Hematopoietic multipotent progenitor cell treated with erythropoietin and hydrocortisone succinate and interleukin-3 and kit ligand, for 4 days (in vitro differentiated cells): ENCODE results near the gene MEMO1.
"Not testable (repeated sequence)": the region's sequence is repeated elsewhere in the genome, so short reads cannot be mapped to it uniquely, and the experiment has no call there.

Source experiments
- DNase-seq: peaks from one replicate; pipeline ENCODE4 v3.0.0-alpha.2; 2015

MEMO1 gene

DNA sequence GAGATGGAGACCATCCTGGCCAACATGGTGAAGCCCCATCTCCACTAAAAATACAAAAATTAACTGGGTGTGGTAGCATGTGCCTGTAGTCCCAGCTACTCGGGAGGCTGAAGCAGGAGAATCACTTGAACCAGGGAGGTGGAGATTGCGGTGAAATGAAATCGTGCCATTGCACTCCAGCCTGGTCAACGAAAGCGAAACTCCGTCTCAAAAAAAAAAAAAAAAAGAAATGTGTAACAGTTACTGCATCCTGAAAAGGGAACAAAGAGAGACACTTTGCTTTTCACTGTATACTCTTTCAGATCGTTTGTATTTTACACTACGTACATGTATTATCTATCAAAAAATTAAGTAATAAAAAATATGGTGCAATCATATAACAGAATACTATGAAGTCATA is 53.9 kb downstream of the MEMO1 start:
- not testable (repeated sequence) for DNase-seq

DNA sequence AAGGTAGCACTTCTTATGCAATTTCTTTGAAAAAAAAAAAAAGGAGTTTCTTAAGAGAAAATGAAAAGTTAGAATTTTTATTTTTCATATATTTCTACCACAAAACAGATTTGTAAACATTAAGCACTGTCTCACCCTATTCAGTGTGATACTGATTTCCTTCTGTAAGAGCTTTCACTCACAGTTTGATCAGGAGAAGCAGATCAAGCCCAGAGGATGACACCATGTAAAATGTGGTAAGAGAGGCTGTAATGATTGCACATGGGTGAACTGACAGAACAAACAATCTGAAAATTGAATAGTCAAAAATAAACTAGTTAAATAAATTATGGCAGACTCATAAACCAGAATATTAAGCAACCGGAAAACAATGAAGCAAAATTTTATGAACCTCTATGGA is 54.5 kb downstream of the MEMO1 start:
- no peak for DNase-seq

DNA sequence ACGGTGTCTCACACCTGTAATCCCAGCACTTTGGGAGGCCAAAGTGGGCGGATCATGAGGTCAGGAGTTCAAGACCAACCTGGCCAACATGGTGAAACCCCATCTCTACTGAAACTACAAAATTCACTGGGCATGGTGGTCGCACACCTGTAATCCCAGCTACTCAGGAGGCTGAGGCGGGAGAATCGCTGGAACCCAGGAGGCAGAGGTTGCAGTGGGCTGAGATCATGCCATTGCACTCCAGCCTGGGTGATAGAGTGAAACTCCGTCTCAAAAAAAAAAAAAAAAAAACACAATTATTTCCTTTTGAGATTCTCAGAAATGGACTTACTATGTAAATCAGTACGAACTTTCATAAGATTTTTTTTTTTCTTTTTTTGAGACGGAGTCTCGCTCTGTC is 57.7 kb downstream of the MEMO1 start:
- not testable (repeated sequence) for DNase-seq

DNA sequence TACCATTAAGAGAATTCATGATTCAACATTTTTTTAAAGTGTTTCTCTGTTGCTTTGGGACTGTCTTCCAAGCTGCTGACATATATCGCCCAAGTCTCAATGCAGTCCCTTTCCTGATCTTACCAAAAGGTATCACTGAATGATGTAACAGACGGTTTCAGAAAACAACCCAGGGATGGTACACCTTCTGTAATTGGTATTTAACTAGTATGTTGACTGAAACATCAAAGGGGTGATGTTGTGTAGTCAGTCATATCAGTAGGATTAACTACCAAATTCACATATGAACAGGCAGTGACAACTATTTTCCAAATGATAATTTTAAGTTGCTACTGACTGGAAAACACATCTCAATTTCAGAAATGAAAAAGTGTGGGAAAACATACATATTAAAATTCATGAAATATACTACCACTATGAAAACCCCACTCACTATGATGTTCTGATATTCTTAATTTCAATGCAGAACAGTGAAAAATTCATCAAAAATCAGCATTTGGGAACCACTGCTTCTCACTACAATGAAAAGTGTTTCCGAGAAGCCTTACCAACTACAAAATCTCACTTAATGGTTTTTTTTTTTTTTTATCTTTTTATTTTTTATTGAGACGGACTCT is 59.8 kb downstream of the MEMO1 start:
- DNase-seq, result no peak

DNA sequence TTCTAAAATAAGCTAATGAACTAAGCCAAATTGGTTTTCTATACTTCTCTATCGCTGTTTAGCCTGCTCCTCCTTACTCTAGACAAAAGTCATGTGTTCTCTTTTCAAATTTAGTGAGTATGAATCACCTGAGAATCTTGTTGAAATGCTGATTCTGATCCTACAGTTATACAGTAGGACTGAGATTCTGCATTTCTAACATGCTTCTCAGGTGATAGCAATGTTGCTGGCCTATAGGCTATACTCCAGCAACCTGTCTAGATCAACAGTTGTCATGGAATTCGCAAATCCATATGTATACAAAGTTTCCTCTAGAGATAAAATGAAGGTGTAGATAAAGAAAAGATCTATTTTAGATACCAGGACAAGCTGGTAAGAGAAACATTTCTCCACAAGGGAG is 62.9 kb downstream of the MEMO1 start:
- DNase-seq, result no peak

DNA sequence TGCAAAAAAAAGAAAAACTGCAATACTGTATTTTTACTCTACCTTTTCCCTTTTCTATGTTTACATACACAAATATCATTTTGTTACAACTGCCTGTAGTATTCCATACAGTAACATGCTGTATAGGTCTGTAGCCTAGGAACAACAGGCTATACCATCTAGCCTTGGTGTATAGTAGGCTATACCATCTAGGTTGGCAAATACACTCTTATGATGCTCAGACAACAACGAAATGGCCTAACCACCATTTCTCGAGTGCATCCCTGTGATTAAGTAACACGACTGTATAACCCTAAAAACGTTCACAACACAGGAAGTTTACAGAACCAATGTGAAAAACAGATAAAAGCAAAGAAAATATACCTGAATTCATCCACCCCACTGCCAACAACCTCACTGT is 64.0 kb downstream of the MEMO1 start:
- DNase-seq, result no peak

DNA sequence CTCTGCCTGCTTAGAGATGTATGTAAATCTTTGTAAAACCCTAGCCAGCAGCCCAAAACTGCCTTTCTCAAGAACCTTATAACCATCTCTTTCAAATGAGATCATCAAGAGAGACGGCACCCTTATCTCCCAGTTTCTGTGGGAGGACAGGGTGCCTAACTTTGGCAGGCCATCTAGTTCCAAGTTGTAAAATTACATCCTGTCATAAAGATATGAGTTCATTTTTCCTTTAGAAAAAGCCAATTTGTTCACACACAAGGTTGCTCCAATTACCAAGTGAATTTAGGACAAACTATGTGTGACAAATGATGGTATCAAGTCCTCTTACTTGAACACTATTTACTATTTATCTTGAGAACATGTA is 65.3 kb downstream of the MEMO1 start:
- peak; percentile 46 for DNase-seq

DNA sequence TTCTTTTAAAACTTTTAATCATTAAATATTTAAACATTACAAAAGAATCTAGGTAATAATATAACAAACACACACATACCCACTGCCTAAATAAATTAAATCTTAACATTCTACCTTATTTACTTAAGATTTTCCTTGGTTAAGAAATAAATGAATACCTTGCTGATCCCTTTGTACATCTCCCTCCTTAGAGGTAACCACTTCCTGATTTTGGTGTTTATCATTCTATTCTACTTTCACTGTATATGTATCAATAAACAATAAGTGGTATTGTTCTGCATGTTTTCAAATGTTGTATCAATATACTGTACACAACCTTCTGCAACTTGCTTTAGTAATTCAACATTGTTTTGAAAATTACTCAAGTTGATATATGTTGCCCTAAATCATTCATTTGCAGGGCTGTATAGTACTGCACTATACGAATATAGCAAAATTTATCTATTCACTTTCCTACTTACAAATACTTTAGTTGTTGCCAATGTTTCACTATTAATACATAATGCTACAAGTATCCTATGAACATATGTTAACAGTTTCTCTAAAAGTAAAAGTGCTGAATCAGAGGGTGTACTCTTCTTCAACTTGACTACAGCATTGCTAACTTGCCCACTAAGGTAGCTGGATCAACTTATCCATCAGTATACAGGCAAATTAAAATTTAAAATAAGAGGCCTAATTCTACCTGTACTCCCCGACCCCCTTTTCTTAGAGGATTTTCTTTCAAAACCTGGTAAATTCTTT is 65.8 kb downstream of the MEMO1 start:
- DNase-seq, result no peak

DNA sequence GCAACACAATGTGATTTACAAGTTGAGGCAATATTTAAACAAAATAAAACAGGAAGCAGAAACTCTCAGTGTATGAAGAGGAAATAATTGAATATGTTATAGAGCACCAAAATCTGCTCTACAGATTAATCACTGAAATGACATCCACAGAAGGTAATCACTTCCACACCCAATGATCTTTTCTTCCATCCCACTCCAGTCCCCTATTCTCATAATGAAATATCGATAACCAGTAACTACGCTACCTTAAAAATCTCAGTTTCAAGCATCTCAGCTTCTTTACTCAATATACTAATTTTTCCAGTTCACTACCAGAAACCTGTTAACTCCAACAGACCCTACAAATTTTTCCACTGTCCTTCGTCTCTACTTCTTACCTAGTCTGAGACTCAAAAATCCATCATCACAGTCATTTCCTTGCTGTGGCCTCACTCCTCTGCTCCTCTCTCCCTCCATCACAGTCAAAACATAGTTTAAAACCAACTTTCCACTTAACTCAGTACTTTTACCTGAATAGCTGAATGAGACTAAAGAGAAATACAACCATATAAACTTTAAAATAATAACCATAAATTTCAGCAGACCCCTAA is 67.1 kb downstream of the MEMO1 start:
- DNase-seq, result no peak

DNA sequence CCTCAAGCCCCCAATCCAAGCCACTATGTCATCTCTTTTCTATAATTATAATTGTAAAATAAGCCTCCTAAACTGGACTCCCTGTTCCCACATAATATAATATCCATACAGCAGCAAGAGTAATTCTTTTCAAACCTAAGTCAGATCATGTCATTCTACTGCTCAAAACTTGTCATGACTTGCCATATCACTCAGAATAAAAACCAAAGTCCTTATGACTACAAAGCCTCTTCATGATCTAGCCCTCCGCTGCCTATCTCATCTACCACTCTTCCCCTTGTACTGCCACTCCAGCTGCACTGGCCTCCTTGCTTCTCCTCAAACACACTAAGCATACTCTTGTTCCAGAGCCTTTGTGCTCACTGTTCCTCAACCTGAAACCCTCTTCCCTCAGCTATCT is 69.9 kb downstream of the MEMO1 start:
- peak; percentile 44 for DNase-seq

DNA sequence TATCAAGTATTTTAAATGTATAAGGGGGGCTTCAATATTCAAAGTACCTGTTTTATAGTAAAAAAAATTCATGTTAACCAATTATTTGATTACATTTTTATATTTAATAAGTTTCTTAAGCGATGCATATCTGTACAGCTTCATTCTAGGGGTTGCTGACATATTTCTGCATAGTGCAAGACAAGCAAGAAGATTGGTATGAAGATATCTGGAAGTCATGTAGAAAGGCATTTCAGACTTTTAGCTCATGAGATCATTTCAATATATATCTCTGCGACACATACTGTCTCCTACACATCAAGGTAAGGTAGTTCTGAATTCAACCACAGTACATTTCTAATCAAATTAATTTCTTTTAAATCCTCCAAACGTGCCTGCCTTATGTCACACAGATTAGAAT is 73.1 kb downstream of the MEMO1 start:
- no peak for DNase-seq

DNA sequence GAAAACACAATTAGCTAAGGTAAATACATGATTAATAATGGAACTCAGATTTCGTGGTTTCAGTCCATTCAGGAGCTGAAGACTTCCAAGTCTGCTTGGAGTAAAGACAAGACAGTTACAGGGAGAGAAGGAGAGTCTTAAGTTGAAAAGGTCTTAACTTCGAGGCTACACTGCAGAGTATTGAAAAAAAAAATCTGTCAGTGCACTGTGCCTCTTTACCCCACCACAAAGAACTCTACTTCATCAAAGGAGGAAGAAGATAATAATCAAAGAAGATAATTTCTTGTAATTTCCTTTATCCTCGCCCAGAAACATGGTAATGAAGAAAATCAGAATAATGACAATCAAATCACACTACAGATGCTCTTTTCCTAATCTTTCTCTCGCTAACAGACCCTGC is 75.4 kb downstream of the MEMO1 start:
- peak; percentile 30 for DNase-seq

DNA sequence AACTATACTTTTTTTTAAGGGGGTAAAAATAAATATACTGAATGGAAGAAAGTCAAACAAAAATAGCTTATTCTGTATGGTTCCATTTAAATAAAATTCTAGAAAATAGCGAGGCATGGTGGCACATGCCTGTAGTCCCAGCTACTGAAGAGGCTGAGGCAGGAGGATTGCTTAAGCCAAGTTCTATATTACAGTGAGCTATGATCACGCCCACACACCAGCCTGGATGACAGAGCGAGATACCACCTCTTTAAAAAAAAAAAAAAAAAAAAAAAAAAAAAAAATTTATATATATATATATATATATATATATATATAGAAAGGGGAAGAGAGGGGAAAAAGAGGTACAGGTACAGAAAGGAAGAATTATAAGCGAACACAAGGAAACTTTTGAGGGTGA is 77.7 kb downstream of the MEMO1 start:
- DNase-seq, result peak; percentile 48

DNA sequence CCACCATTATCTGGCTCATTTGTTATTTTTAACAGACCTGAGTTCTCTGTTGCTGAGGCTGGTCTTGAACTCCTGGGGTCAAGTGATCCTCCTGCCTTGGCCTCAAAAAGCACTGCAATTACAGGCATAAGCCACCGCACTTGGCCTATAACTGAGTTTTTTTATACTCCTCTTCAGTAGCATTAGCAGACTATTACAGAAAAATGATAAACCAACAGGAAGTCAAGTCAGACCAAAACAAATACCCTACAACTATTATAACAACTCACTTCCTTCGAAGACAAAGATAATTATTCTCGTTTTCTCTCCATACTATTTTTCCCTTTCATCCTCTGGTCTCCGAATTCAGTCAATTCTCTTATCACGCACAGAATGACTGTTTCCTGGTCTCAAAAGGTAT is 78.2 kb downstream of the MEMO1 start:
- DNase-seq, result no peak

DNA sequence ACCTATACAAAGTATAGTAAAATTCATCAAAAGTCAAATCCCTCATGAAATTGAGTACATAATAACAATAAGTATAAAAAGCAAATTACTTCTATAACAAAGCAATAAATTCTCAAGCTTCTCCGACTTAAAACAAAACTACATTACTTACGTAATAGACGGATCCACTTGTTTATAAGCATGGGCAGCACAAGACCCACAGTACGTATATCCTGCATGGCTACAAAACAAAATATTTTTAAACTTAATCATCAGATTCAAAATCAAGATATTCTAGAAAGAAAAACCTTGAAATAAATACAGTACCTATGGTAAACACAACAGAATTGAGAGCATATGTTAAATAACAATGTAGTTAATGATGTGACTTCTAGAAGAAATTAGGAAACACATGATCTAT is 78.9 kb downstream of the MEMO1 start:
- no peak for DNase-seq

DNA sequence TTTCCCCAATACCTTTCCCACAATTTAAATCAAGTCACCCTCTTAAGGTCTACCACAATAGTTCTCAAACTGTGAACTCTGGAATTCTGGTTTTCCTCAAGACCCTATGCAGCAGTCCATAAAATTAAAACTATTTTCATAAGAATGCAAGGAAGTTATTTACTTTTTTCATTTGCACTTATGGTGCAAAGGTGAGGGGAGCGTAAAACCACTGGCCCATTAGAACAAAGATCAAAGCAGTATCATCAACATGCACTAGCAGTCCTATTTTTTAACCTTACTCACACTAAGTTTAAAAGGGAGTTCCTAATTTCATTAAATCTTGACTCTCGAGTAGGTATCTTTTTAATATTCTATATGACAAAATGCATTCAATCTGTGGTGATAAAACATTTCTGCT is 85.3 kb downstream of the MEMO1 start:
- no peak for DNase-seq

DNA sequence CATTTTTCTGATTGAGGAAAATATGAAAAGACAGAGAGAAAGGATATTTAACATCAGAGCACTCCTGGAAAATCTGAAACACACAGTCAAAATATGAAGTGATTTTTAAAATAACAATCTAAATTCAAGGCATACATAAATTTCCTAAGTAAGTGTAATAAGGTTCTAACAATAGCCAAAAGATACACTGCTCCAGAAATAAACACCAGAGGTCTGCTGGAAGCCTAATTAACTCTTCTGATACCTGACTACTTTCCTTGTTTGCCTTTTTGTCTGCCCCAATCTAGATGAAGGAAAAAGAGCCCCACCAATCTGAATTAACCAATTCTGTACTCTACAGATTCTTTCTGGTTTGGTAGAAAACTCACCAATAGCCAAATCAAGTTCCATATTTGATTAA is 87.1 kb downstream of the MEMO1 start:
- no peak for DNase-seq

DNA sequence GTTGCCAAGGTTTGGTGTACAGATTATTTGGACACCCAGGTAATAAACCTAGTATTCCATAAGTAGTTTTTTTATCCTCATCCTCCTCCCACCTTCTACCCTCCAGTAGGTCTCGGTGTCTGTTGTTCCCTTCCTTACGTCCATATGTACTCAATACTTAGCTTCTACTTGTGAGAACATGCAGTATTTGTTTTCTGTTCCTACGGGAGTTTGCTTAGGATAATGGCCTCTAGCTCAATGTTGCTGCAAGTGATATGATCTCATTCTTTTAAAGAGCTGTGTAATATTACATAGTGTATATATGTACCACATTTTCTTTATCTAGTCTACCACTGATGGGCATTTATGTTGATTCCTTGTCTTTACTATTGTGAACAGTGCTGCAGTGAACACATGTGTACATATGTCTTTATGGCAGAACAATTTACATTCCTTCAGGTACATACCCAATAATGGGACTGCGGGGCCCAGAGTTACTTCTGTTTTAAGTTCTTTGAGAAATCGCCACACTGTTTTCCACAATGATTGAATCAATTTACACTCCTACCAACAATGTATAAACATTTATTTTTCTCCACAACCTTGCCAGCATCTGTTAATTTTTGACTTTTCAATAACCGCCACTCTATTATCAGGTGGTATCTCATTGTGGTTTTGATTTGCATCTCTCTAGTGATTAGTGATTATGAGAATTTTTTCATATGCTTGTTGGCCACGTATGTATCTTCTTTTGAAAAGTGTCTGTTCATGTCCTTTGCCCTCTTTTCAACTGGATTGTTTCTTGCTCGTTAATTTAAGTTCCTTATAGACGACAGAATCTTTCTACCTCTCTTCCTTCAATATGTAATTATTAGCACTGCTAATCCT is 88.0 kb downstream of the MEMO1 start:
- DNase-seq, result no peak

DNA sequence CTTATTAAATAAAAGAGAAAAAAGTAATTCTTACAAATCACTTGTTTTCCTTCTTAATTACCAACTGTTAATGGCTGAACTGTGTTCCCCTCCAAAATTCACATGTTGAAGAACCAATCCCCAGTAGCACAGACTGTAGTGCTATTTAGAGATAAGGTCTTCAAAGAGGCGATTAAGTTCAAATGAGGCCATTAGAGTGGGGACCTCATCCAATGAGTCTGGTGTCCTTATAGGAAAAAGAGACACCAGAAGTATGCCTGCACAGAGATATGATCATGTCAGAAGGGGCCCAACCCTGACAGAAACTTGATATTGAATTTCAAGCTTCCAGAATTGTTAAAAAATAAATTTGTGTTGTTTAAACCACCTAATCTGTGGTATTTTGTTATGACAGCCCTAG is 89.8 kb downstream of the MEMO1 start:
- peak; percentile 55 for DNase-seq

DNA sequence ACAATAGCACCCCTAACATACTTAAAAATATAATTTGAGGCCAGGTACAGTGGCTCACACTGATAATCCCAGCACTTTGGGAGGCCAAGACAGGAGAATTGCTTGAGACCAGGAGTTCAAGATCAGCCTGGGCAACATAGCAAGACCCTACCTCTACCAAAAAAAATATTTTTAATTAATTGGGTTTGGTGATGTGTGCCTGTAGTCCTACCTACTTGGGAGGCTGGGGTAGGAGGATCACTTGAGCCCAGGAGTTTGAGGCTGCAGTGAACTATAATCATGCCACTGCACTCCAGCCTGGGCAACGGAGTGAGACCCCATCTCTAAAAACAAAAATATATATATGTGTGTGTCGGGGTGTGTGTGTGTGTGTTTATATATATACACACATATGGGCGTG is 91.3 kb downstream of the MEMO1 start:
- no peak for DNase-seq

DNA sequence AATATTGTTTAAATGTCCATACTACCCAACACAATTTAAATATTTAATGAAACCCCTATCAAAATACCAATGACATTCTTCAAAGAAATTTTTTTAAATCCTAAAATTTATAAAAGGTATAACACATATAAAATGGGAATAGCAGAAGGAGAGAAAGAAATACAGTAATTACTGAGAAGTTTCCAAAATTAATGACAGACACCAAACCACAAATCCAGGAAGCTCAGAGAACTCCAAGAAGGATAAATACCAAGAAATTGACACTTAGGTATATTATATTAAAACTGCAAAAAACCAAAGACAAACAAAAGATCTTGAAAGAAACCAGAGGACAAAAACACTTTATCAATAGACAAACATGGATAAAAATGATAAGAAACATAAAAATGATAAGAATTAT is 101.1 kb downstream of the MEMO1 start:
- DNase-seq, result no peak

DNA sequence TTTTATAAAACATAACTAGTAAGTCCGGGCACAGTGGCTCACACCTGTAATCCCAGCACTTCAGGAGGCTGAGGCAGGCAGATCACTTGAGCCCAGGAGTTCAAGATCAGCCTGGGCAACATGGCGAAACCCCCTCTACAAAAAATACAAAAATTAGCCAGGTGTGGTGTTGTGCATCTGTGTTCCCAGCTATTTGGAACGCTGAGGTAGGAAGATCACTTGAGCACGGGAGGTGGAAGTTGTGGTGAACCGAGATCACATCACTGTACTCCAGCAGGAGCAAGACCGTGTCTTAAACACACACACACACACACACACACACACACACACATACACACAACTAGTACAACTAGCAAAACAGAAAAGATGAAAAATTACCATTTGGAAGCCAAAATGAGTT is 103.3 kb downstream of the MEMO1 start:
- DNase-seq, result not testable (repeated sequence)

DNA sequence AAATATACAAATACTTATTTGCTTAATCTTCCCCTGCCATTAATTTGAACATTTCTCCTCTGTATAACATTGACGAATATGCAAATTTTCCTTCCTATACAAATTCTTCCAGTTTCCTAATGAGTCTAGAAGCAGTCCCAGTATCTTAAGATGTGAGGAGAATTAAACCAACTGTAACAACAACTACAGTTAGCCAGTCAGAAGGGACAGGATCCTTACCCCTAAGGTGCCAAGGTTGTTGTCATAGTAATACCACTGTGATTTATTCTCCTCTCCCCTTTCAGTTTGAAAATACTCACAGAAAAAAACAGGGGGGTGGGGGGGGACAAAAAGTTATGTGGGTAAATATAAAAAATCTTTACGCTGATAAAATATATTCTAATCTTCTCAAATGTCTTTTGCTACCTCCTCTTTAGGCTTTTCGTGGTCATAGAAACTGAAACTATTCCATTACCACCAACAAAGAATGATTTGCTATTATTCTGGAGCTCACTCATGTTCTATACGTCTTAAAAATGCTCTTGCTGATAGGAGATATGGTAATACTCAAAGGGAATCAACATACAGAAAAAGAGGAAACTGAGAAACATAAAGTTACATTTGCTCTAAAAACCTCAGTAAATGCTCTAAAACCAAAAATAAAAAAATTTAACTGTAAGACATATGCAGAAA is 107.6 kb downstream of the MEMO1 start:
- peak; percentile 19 for DNase-seq
